HEK293T (cell line): ENCODE data around the gene ZCWPW1.
"Not testable (repeated sequence)": the region's sequence is repeated elsewhere in the genome, so short reads cannot be mapped to it uniquely, and the experiment has no call there.

Source experiments
- CTCF ChIA-PET: fragments of 350-600 bp; formaldehyde crosslinking; extraction: SDS; loops from one replicate; lab custom pipeline; 2021; ENCODE audit warnings: antibody characterized with exemption, inconsistent platforms; lab: Yijun Ruan, JAX
- POLR2A ChIA-PET: fragments of 350-600 bp; formaldehyde crosslinking; extraction: SDS; loops from one replicate; lab custom pipeline; 2020; ENCODE audit warnings: antibody characterized with exemption, inconsistent platforms; lab: Yijun Ruan, JAX
- DNase-seq: peaks from one replicate; pipeline ENCODE4 v3.0.0; 2012; ENCODE audit warnings: mixed read lengths; ENCODE audit errors: extremely low spot score
- ARNT ChIP-seq: fragments of 450-650 bp; IDR thresholded peaks from 2 replicates; pipeline ENCODE4 v1.6.1; 2017; ENCODE audit warnings: mild to moderate bottlenecking
- BHLHE40 ChIP-seq: fragments of 450-650 bp; IDR thresholded peaks from 2 replicates; pipeline ENCODE4 v1.6.1; 2016; ENCODE audit warnings: mild to moderate bottlenecking, moderate library complexity, borderline replicate concordance
- CTBP1 ChIP-seq: fragments of 450-650 bp; IDR thresholded peaks from 2 replicates; pipeline ENCODE4 v1.6.1; 2016; ENCODE audit warnings: borderline replicate concordance
- ELF4 ChIP-seq: fragments of 450-650 bp; IDR thresholded peaks from 2 replicates; pipeline ENCODE4 v1.6.1; 2017; ENCODE audit warnings: antibody characterized with exemption
- FOXA1 ChIP-seq: fragments of 450-650 bp; IDR thresholded peaks from 2 replicates; pipeline ENCODE4 v1.6.1; 2016; ENCODE audit warnings: mild to moderate bottlenecking
- FOXK2 ChIP-seq: fragments of 450-650 bp; IDR thresholded peaks from 2 replicates; pipeline ENCODE4 v1.6.1; 2016; ENCODE audit warnings: mild to moderate bottlenecking
- FOXM1 ChIP-seq: fragments of 450-650 bp; IDR thresholded peaks from 2 replicates; pipeline ENCODE4 v1.6.1; 2017; ENCODE audit warnings: mild to moderate bottlenecking, borderline replicate concordance
- HDGF ChIP-seq: fragments of 450-650 bp; IDR thresholded peaks from 2 replicates; pipeline ENCODE4 v1.6.1; 2017; ENCODE audit warnings: antibody characterized with exemption, borderline replicate concordance
- L3MBTL2 ChIP-seq: fragments of 450-650 bp; conservative IDR thresholded peaks from 2 replicates; pipeline ENCODE4 v1.6.1; 2016; ENCODE audit warnings: mild to moderate bottlenecking
- LEF1 ChIP-seq: fragments of 450-650 bp; IDR thresholded peaks from 2 replicates; pipeline ENCODE4 v1.6.1; 2017; ENCODE audit warnings: mild to moderate bottlenecking, borderline replicate concordance
- NFRKB ChIP-seq: fragments of 450-650 bp; IDR thresholded peaks from 2 replicates; pipeline ENCODE4 v1.6.1; 2016; ENCODE audit warnings: mild to moderate bottlenecking, moderate library complexity
- SP1 ChIP-seq: fragments of 450-650 bp; IDR thresholded peaks from 2 replicates; pipeline ENCODE4 v1.6.1; 2017
- SUZ12 ChIP-seq: fragments of 450-650 bp; IDR thresholded peaks from 2 replicates; pipeline ENCODE4 v1.6.1; 2016; ENCODE audit warnings: mild to moderate bottlenecking
- TARDBP ChIP-seq: fragments of 450-650 bp; IDR thresholded peaks from 2 replicates; pipeline ENCODE4 v1.6.1; 2016
- ZNF384 ChIP-seq: fragments of 450-650 bp; IDR thresholded peaks from 2 replicates; pipeline ENCODE4 v1.6.1; 2016
- TF ChIP-seq, protein P1 (sequence below): fragments of 450-650 bp; IDR thresholded peaks from 2 replicates; pipeline ENCODE4 v1.6.1; 2016

The ZCWPW1 gene

GRCh38 chr7:100366411-100367250 lies 61.9 kb downstream of the ZCWPW1 start:
- ChIA-PET CTCF (no interaction called here), POLR2A (no interaction called here)
- TF ChIP-seq NFRKB (no peak), ZNF384 (no peak), LEF1 (no peak), CTBP1 (no peak), ARNT (no peak), L3MBTL2 (no peak), FOXM1 (no peak), SP1 (no peak), TARDBP (no peak), BHLHE40 (no peak), FOXA1 (no peak), ELF4 (no peak), HDGF (no peak), FOXK2 (no peak), SUZ12 (no peak)
- TF ChIP-seq, protein P1, sequence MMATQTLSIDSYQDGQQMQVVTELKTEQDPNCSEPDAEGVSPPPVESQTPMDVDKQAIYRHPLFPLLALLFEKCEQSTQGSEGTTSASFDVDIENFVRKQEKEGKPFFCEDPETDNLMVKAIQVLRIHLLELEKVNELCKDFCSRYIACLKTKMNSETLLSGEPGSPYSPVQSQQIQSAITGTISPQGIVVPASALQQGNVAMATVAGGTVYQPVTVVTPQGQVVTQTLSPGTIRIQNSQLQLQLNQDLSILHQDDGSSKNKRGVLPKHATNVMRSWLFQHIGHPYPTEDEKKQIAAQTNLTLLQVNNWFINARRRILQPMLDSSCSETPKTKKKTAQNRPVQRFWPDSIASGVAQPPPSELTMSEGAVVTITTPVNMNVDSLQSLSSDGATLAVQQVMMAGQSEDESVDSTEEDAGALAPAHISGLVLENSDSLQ = no peak
- DNase-seq = no peak

- DNase-seq, POLR2A ChIA-PET, CTCF ChIA-PET: not testable (repeated sequence)
Observed at GRCh38 chr7:100365998-100366367, 62.5 kb downstream of the ZCWPW1 start.

GRCh38 chr7:100364480-100364879 lies 64.0 kb downstream of the ZCWPW1 start:
- CTCF ChIA-PET = no interaction called here
- POLR2A ChIA-PET = no interaction called here
- DNase-seq = no peak
- TF ChIP-seq L3MBTL2 (no peak), CTBP1 (no peak), ZNF384 (no peak), FOXA1 (no peak), ELF4 (no peak), NFRKB (no peak), SP1 (no peak), FOXK2 (no peak), BHLHE40 (no peak)

GRCh38 chr7:100363797-100364196 lies 64.7 kb downstream of the ZCWPW1 start:
- DNase-seq, POLR2A ChIA-PET, CTCF ChIA-PET: not testable (repeated sequence)

GRCh38 chr7:100363098-100363497 lies 65.4 kb downstream of the ZCWPW1 start:
- no peak for DNase-seq
- ChIA-PET CTCF (no interaction called here), POLR2A (no interaction called here)
- TF ChIP-seq FOXK2 (no peak), TARDBP (no peak), LEF1 (no peak)

- TF ChIP-seq FOXM1 (no peak), ARNT (no peak), SP1 (no peak), CTBP1 (no peak), LEF1 (no peak), ELF4 (no peak), BHLHE40 (no peak), L3MBTL2 (no peak), NFRKB (no peak), FOXA1 (no peak), FOXK2 (no peak), HDGF (no peak), ZNF384 (no peak), SUZ12 (no peak), TARDBP (no peak)
- TF ChIP-seq, protein P1 = no peak
- no peak for DNase-seq
- CTCF ChIA-PET = no interaction called here
- POLR2A ChIA-PET = no interaction called here
Observed at GRCh38 chr7:100360135-100360854, 68.2 kb downstream of the ZCWPW1 start.

- POLR2A ChIA-PET = no interaction called here
- CTCF ChIA-PET = no interaction called here
- DNase-seq = no peak
- no peak for TF ChIP-seq CTBP1
- no peak for TF ChIP-seq FOXM1
- no peak for TF ChIP-seq SUZ12
- TF ChIP-seq ELF4 = no peak
- TF ChIP-seq NFRKB = no peak
- TF ChIP-seq BHLHE40 = no peak
- TF ChIP-seq LEF1 = no peak
- TF ChIP-seq ZNF384 = no peak
- no peak for TF ChIP-seq TARDBP
- TF ChIP-seq ARNT = no peak
- no peak for TF ChIP-seq HDGF
- TF ChIP-seq SP1 = no peak
- TF ChIP-seq, protein P1 = no peak
Observed at GRCh38 chr7:100358857-100359212, 69.7 kb downstream of the ZCWPW1 start.
